ENCODE measurements around the gene RHBDF1. TPM values are rescaled to one million over a fixed set of nuclear protein-coding genes. Genes with fewer than 3 reads are reported as not detected.

The RHBDF1 gene
- total RNA-seq, 1 experiment from 2014 or later = 5.8 TPM

GRCh38 chr16:60929-61878 is 11.2 kb downstream of the RHBDF1 start:
- no peak for DNase-seq (ENCODE audit: low spot score)
- intact Hi-C loops (cut with micrococcal nuclease; ENCODE audit: unreplicated experiment) = no loop called here
- no TSS peak for BruUV-seq (replicated peaks)
- H3K4me3 ChIP-seq (ENCODE audit: low read depth, low read length, poor library complexity, severe bottlenecking) = no peak overlapping the region
- TF ChIP-seq CTCF (conservative IDR thresholded peaks at IDR 0.05; ENCODE audit: low read depth, low read length) (no peak), EZH2 (IDR thresholded peaks at IDR 0.05; ENCODE audit: borderline replicate concordance, low read depth, low read length, poor library complexity, severe bottlenecking) (no peak)
- no peaks in the 10 kb centered on the region for H3K27me3 ChIP-seq (replicated peaks; ENCODE audit: insufficient read depth, low read depth, low read length, poor library complexity)
- no peak overlapping the region for H3K27ac ChIP-seq (ENCODE audit: low read depth, low read length, poor library complexity, severe bottlenecking)
- peaks cover 17% of the 10 kb centered on the region for H3K36me3 ChIP-seq (ENCODE audit: insufficient read depth, low read length, poor library complexity, severe bottlenecking)
- CTCF ChIA-PET = no interaction called here
- POLR2A ChIA-PET (ENCODE audit: low non-redundant PET) = interaction anchor here (0.6 to 0.7 kb wide), 2 partner anchors 48 to 326 kb away, joined by 4 to 16 read pairs; no protein-coding TSS in a partner anchor
- H3K4me1 ChIP-seq (ENCODE audit: insufficient read depth, low read length, poor library complexity, severe bottlenecking) = no peaks in the 10 kb centered on the region
- H3K9me3 ChIP-seq (ENCODE audit: low read depth, low read length, poor library complexity, severe bottlenecking) = no peaks in the 10 kb centered on the region

GRCh38 chr16:60166-60565 is 12.3 kb downstream of the RHBDF1 start:
- Histone ChIP-seq H3K4me1 (ENCODE audit: insufficient read depth, low read length, poor library complexity, severe bottlenecking) (no peaks in the 10 kb centered on the region), H3K27me3 (replicated peaks; ENCODE audit: insufficient read depth, low read depth, low read length, poor library complexity) (no peaks in the 10 kb centered on the region), H3K4me3 (ENCODE audit: low read depth, low read length, poor library complexity, severe bottlenecking) (no peak overlapping the region), H3K36me3 (ENCODE audit: insufficient read depth, low read length, poor library complexity, severe bottlenecking) (peaks cover 22% of the 10 kb centered on the region), H3K9me3 (ENCODE audit: low read depth, low read length, poor library complexity, severe bottlenecking) (no peaks in the 10 kb centered on the region), H3K27ac (ENCODE audit: low read depth, low read length, poor library complexity, severe bottlenecking) (no peak overlapping the region)
- POLR2A ChIA-PET (ENCODE audit: low non-redundant PET) = interaction anchor here (0.6 kb wide), 1 partner anchor 327 kb away, joined by 16 read pairs; no protein-coding TSS in a partner anchor
- CTCF ChIA-PET = no interaction called here
- DNase-seq (ENCODE audit: low spot score) = no peak
- BruUV-seq (replicated peaks) = no TSS peak
- TF ChIP-seq CTCF (conservative IDR thresholded peaks at IDR 0.05; ENCODE audit: low read depth, low read length) (no peak), EZH2 (IDR thresholded peaks at IDR 0.05; ENCODE audit: borderline replicate concordance, low read depth, low read length, poor library complexity, severe bottlenecking) (no peak)
- intact Hi-C loops (cut with micrococcal nuclease; ENCODE audit: unreplicated experiment) = no loop called here

GRCh38 chr16:59440-60059 is 12.9 kb downstream of the RHBDF1 start:
- no TSS peak for BruUV-seq (replicated peaks)
- intact Hi-C loops (cut with micrococcal nuclease; ENCODE audit: unreplicated experiment) = no loop called here
- Histone ChIP-seq H3K9me3 (ENCODE audit: low read depth, low read length, poor library complexity, severe bottlenecking) (no peaks in the 10 kb centered on the region), H3K4me1 (ENCODE audit: insufficient read depth, low read length, poor library complexity, severe bottlenecking) (no peaks in the 10 kb centered on the region), H3K27me3 (replicated peaks; ENCODE audit: insufficient read depth, low read depth, low read length, poor library complexity) (no peaks in the 10 kb centered on the region), H3K4me3 (ENCODE audit: low read depth, low read length, poor library complexity, severe bottlenecking) (no peak overlapping the region), H3K36me3 (ENCODE audit: insufficient read depth, low read length, poor library complexity, severe bottlenecking) (peaks cover 22% of the 10 kb centered on the region), H3K27ac (ENCODE audit: low read depth, low read length, poor library complexity, severe bottlenecking) (no peak overlapping the region)
- TF ChIP-seq CTCF (conservative IDR thresholded peaks at IDR 0.05; ENCODE audit: low read depth, low read length) = no peak
- TF ChIP-seq EZH2 (IDR thresholded peaks at IDR 0.05; ENCODE audit: borderline replicate concordance, low read depth, low read length, poor library complexity, severe bottlenecking) = no peak
- CTCF ChIA-PET = no interaction called here
- POLR2A ChIA-PET (ENCODE audit: low non-redundant PET) = no interaction called here
- DNase-seq (ENCODE audit: low spot score) = no peak
